Duodenal mucosa (tissue), 2 donors: ENCODE measurements around the gene DNAH14.

Experiments used
- H3K27ac ChIP-seq: one replicate; pipeline ENCODE4 v1.7.0; 2013; ENCODE audit warnings: low read depth, low read length
- H3K27me3 ChIP-seq, 2 donors: one replicate each; pipeline ENCODE4 v1.7.0; 2013; ENCODE audit warnings: low read length in 2 of 2, control low read depth in 1 of 2; ENCODE audit not compliant: insufficient read depth in 2 of 2, control insufficient read depth in 1 of 2
- H3K36me3 ChIP-seq, 2 donors: one replicate each; pipeline ENCODE4 v1.7.0; 2013; ENCODE audit warnings: low read length in 2 of 2, control low read depth in 1 of 2; ENCODE audit not compliant: insufficient read depth in 2 of 2, control insufficient read depth in 1 of 2
- H3K4me1 ChIP-seq, 2 donors: one replicate each; pipeline ENCODE4 v1.7.0; 2013; ENCODE audit warnings: low read length in 2 of 2, control low read depth in 1 of 2; ENCODE audit not compliant: insufficient read depth in 2 of 2, control insufficient read depth in 1 of 2
- H3K4me3 ChIP-seq, 2 donors: one replicate each; pipeline ENCODE4 v1.7.0; 2013; ENCODE audit warnings: low read length in 2 of 2, low read depth in 1 of 2
- H3K9ac ChIP-seq, 2 donors: one replicate each; pipeline ENCODE4 v1.7.0; 2013; ENCODE audit warnings: low read length in 2 of 2, low read depth in 1 of 2
- H3K9me3 ChIP-seq, 2 donors: one replicate each; pipeline ENCODE4 v1.7.0; 2013; ENCODE audit warnings: low read length in 2 of 2, control low read depth in 1 of 2; ENCODE audit not compliant: control insufficient read depth in 1 of 2

DNAH14 gene

DNA sequence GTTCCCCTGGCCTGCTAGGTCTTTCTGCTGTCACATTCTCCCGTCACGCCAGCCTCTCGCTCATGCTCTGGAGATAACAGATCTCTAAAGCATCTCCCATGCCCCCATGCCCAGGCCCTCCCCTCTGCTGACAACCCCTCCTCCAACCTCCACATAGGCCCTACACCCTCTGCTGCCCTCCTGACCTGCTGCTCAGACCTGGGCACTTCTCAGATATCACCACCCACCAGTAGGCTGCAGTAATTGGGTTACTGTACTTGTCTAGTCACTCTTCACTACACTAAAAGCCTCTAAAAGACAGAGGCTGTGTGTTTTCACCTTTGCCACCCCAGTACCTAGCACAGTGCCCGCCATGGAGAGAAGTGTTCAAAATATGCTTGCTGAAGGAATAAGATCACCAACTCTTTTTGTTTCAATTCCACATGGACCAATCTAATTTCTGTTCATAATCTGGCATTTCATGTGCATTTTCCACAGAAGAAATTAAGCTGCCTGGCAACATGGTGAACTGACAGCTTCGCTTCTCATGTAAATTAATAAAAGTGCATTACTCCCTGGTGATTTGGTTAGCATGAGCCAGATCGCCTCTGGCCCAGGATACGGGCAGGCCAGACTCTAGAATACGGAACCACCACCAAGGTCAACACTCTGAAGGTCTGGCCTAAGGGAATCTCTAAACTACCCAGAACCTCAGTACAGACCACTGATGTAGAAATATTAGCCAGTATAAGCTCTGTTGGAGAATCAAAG is 477.7 kb downstream of the DNAH14 start:
- H3K4me1 ChIP-seq = peaks cover 4 to 19% of the 10 kb centered on the region in 2 donors
- H3K27ac ChIP-seq = no peak overlapping the region
- peaks cover 35 to 72% of the 10 kb centered on the region in 2 donors for H3K36me3 ChIP-seq
- H3K9ac ChIP-seq = no peak overlapping the region
- H3K9me3 ChIP-seq = no peaks in the 10 kb centered on the region
- no peak overlapping the region for H3K4me3 ChIP-seq
- H3K27me3 ChIP-seq = no peaks in the 10 kb centered on the region

DNA sequence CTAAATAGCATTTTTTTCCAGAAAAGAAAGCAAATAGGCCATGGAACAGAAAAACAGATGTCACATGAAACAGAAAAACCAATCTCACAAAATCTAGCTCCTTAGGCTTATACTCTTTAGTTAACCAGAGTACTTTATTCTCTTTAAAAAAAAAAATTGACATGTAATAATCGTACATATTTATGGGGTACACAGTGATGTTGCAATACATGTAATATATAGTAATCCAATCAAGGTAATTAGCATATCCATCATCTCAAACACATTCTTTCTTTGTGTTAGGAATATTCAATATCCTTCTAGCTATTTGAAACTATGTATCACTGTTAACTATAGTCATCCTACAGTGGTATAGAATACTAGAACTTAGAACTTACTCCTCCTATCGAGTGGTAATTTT is 478.3 kb downstream of the DNAH14 start:
- H3K9me3 ChIP-seq = no peaks in the 10 kb centered on the region
- H3K27me3 ChIP-seq = no peaks in the 10 kb centered on the region
- no peak overlapping the region for H3K27ac ChIP-seq
- no peak overlapping the region for H3K4me3 ChIP-seq
- no peak overlapping the region for H3K9ac ChIP-seq
- H3K4me1 ChIP-seq = peaks cover 4 to 21% of the 10 kb centered on the region in 2 donors
- H3K36me3 ChIP-seq = peaks cover 34 to 73% of the 10 kb centered on the region in 2 donors

- H3K9ac ChIP-seq = no peak overlapping the region
Measured at GRCh38 chr1:225408249-225408648, 478.8 kb downstream of the DNAH14 start.

DNA sequence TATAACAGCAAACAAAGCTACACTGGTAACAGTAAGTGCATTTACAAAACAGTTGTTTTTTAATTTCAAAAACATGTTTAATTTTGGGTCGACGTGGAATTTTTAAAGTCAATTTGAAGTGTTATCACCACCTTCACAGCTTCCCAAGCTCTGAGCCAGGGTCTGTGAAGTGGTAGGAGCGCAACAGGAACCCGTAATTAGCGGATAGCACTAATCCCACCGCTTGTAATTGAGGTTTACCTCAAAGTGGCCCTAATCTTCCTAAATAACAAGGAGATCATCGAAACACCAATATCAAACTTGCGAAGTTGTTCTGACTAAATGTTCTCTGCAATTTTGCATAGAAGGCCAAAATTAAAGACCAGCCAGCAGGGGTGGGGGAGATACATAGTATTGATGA is 479.6 kb downstream of the DNAH14 start:
- Histone ChIP-seq H3K27ac (no peak overlapping the region), H3K9me3 (no peaks in the 10 kb centered on the region), H3K4me3 (no peak overlapping the region), H3K27me3 (no peaks in the 10 kb centered on the region), H3K36me3 (peaks cover 29 to 65% of the 10 kb centered on the region in 2 donors), H3K9ac (no peak overlapping the region), H3K4me1 (peaks cover 9 to 33% of the 10 kb centered on the region in 2 donors)

More at GRCh38 chr1:225408249-225408648, 478.8 kb downstream of the DNAH14 start:
- H3K4me3 ChIP-seq = no peak overlapping the region
- H3K27ac ChIP-seq = no peak overlapping the region
- no peaks in the 10 kb centered on the region for H3K27me3 ChIP-seq
- peaks cover 29 to 68% of the 10 kb centered on the region in 2 donors for H3K36me3 ChIP-seq
- no peaks in the 10 kb centered on the region for H3K9me3 ChIP-seq
- H3K4me1 ChIP-seq = peaks cover 4 to 26% of the 10 kb centered on the region in 2 donors

- Histone ChIP-seq H3K9me3 (no peaks in the 10 kb centered on the region), H3K9ac (no peak overlapping the region), H3K4me1 (peaks cover 9 to 34% of the 10 kb centered on the region in 2 donors), H3K4me3 (no peak overlapping the region), H3K36me3 (peaks cover 32 to 66% of the 10 kb centered on the region in 2 donors), H3K27ac (no peak overlapping the region), H3K27me3 (no peaks in the 10 kb centered on the region)
Measured at GRCh38 chr1:225410036-225410435, 480.6 kb downstream of the DNAH14 start.

DNA sequence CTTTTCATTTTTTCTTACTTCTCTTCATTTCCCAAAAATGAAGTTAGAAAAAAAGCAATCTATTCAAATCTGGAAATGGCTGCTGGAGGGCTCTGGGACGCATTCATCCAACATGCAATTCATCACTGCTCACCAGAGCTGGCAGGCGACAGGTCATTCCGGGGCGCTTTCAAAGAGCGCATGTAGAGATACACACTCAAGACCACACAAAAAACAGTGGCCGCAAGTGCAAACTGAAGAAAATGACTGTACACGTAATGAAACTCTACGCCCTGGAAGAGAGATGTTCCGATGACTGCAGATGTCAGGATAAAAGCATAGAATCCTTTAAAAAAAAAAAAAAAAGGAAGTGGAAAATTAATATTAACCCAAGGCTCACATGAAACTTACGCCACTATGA is 482.8 kb downstream of the DNAH14 start:
- Histone ChIP-seq H3K4me1 (peaks cover 9 to 31% of the 10 kb centered on the region in 2 donors), H3K27ac (no peak overlapping the region), H3K9ac (no peak overlapping the region), H3K36me3 (peaks cover 18 to 60% of the 10 kb centered on the region in 2 donors), H3K4me3 (no peak overlapping the region), H3K9me3 (no peaks in the 10 kb centered on the region), H3K27me3 (no peaks in the 10 kb centered on the region)

DNA sequence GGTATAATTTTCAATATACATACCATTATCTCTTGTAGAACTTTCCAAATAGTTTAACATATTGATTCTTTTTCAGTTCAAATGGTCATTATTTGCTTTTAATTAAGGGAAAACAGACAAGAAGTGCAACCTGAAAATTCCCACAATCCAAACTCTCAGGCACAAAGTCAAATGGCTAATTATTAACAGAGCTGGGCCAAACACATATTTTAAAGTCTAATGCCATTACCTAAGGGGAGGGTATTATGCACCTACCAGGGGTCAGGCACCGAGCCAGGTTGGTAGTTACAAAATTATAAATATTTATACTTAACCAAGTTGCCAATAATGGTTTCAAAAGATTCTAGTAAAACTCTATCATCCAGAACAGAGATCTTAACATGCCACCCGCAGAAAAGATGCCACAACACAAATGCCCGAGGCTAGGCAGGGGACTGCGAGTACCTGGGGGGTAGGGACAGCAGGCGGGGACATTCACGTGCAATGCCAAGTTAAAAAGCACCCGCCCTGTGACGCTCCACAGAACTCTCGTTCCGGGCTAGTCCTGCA is 483.4 kb downstream of the DNAH14 start:
- Histone ChIP-seq H3K4me3 (no peak overlapping the region), H3K4me1 (peaks cover 9 to 28% of the 10 kb centered on the region in 2 donors), H3K27ac (peak overlapping the region; percentile 15), H3K9me3 (no peaks in the 10 kb centered on the region), H3K36me3 (peaks cover 23 to 61% of the 10 kb centered on the region in 2 donors), H3K27me3 (no peaks in the 10 kb centered on the region), H3K9ac (no peak overlapping the region)

GRCh38 chr1:225413708-225414375 is 484.4 kb downstream of the DNAH14 start:
- H3K27ac ChIP-seq = no peak overlapping the region

GRCh38 chr1:225415307-225415706 is 485.8 kb downstream of the DNAH14 start:
- H3K27ac ChIP-seq = no peak overlapping the region
- H3K4me1 ChIP-seq = peaks cover 9 to 26% of the 10 kb centered on the region in 2 donors

More at GRCh38 chr1:225413708-225414375, 484.4 kb downstream of the DNAH14 start:
- Histone ChIP-seq H3K9ac (no peak overlapping the region), H3K4me3 (no peak overlapping the region), H3K9me3 (no peaks in the 10 kb centered on the region), H3K36me3 (peaks cover 30 to 67% of the 10 kb centered on the region in 2 donors), H3K27me3 (no peaks in the 10 kb centered on the region), H3K4me1 (peaks cover 5 to 26% of the 10 kb centered on the region in 2 donors)

More at GRCh38 chr1:225415307-225415706, 485.8 kb downstream of the DNAH14 start:
- Histone ChIP-seq H3K9me3 (no peaks in the 10 kb centered on the region), H3K4me3 (no peak overlapping the region), H3K36me3 (peaks cover 24 to 66% of the 10 kb centered on the region in 2 donors), H3K27me3 (no peaks in the 10 kb centered on the region), H3K9ac (no peak overlapping the region)
